ENCODE results near the gene RNF213. TPM values are rescaled to one million over a fixed set of nuclear protein-coding genes. Genes with fewer than 3 reads are reported as not detected.
A peak's percentile ranks its signal among the peaks of the same experiment; 100 is the strongest.

RNF213 gene
- total RNA-seq, 2 donors from 2014 or later, result 98.8 to 136 TPM

DNA sequence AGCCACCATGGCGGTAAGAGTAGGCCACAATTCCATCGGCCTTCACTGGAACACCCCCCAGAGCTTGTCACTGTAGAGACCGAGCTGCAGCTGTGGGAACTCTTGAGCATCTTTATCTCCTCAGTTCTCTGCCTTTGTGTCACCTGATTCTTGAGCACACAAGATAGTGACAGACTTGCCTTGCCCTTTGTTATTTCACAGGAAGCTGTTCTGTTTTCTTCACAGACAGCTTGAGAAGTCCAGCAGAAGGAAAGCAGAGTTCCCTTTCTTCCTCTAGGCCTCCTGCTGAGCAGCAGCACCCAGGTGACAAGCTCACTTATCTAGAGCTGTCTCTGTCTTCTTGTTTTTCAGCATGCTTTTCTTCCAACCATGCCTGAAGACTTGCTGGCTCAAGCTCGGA lies 115.9 kb downstream of the RNF213 start:
- no peak overlapping the region for H3K9ac ChIP-seq (ENCODE audit: extremely low read depth, low read length, poor library complexity, severe bottlenecking)
- Mint-ChIP-seq H3K4me1 (peaks cover 52% of the 10 kb centered on the region), H3K27ac (peak overlapping the region; percentile 88), H3K27me3 (ENCODE audit: insufficient read depth) (no peaks in the 10 kb centered on the region), H3K9me3 (no peaks in the 10 kb centered on the region), H3K36me3 (ENCODE audit: low read depth) (peaks cover 87% of the 10 kb centered on the region), H3K4me3 (peak overlapping the region; percentile 25)
- peaks cover 16% of the 10 kb centered on the region for H3K4me1 ChIP-seq (ENCODE audit: control insufficient read depth, insufficient read depth, low read length)
- peaks cover 83% of the 10 kb centered on the region for H3K36me3 ChIP-seq (ENCODE audit: control insufficient read depth, insufficient read depth, low read length)
- DNase-seq, result peak; percentile 87
- TF ChIP-seq, protein P1, sequence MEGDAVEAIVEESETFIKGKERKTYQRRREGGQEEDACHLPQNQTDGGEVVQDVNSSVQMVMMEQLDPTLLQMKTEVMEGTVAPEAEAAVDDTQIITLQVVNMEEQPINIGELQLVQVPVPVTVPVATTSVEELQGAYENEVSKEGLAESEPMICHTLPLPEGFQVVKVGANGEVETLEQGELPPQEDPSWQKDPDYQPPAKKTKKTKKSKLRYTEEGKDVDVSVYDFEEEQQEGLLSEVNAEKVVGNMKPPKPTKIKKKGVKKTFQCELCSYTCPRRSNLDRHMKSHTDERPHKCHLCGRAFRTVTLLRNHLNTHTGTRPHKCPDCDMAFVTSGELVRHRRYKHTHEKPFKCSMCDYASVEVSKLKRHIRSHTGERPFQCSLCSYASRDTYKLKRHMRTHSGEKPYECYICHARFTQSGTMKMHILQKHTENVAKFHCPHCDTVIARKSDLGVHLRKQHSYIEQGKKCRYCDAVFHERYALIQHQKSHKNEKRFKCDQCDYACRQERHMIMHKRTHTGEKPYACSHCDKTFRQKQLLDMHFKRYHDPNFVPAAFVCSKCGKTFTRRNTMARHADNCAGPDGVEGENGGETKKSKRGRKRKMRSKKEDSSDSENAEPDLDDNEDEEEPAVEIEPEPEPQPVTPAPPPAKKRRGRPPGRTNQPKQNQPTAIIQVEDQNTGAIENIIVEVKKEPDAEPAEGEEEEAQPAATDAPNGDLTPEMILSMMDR (conservative IDR thresholded peaks at IDR 0.05), result no peak
- peak overlapping the region; percentile 5 for H3K27ac ChIP-seq (ENCODE audit: low read depth, low read length)
- H3K9me3 ChIP-seq (ENCODE audit: control insufficient read depth, low read length), result no peaks in the 10 kb centered on the region
- peak overlapping the region; percentile 21 for H3K4me3 ChIP-seq (ENCODE audit: low read length)
- no peaks in the 10 kb centered on the region for H3K27me3 ChIP-seq (ENCODE audit: control insufficient read depth, insufficient read depth, low read length, poor library complexity, severe bottlenecking)
- 66 to 73% methylated on average over 2 to 4 of the region's 4 CpGs for WGBS, 2 experiments (ENCODE audit: insufficient coverage in 1 of 2, insufficient read length in 1 of 2)

DNA sequence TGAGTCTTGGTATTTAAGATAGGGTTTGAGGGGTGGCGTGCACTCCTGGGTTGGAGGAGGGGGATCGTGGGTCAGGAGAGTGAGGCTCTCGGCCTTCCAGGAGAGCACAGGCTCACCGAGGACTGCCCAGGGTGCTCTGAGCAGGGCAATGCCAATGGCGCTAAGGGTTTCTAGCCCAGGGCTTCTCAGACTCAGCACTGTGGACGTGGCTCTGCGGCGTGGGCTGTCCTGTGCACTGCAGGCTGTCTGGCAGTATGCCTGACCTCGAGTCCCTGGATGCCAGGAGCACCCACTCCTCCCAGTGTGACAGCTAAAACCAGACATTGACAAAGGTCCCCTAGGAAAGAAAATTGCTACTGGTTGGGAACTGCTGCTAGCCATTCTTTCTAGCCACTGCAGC lies 117.1 kb downstream of the RNF213 start:
- H3K9me3 Mint-ChIP-seq, result no peaks in the 10 kb centered on the region
- Histone ChIP-seq H3K27me3 (ENCODE audit: control insufficient read depth, insufficient read depth, low read length, poor library complexity, severe bottlenecking) (no peaks in the 10 kb centered on the region), H3K27ac (ENCODE audit: low read depth, low read length) (no peak overlapping the region), H3K4me3 (ENCODE audit: low read length) (no peak overlapping the region), H3K36me3 (ENCODE audit: control insufficient read depth, insufficient read depth, low read length) (peaks cover 79% of the 10 kb centered on the region), H3K9ac (ENCODE audit: extremely low read depth, low read length, poor library complexity, severe bottlenecking) (no peak overlapping the region), H3K4me1 (ENCODE audit: control insufficient read depth, insufficient read depth, low read length) (peaks cover 16% of the 10 kb centered on the region), H3K9me3 (ENCODE audit: control insufficient read depth, low read length) (no peaks in the 10 kb centered on the region)
- no peaks in the 10 kb centered on the region for H3K27me3 Mint-ChIP-seq (ENCODE audit: insufficient read depth)
- 95 to 97% methylated on average over 5 to 9 of the region's 9 CpGs for WGBS, 2 experiments (ENCODE audit: insufficient coverage in 1 of 2, insufficient read length in 1 of 2)
- peaks cover 52% of the 10 kb centered on the region for H3K4me1 Mint-ChIP-seq
- peaks cover 85% of the 10 kb centered on the region for H3K36me3 Mint-ChIP-seq (ENCODE audit: low read depth)
- DNase-seq, result no peak
- TF ChIP-seq, protein P1 (conservative IDR thresholded peaks at IDR 0.05), result no peak
- no peak overlapping the region for H3K4me3 Mint-ChIP-seq
- peak overlapping the region; percentile 58 for H3K27ac Mint-ChIP-seq

DNA sequence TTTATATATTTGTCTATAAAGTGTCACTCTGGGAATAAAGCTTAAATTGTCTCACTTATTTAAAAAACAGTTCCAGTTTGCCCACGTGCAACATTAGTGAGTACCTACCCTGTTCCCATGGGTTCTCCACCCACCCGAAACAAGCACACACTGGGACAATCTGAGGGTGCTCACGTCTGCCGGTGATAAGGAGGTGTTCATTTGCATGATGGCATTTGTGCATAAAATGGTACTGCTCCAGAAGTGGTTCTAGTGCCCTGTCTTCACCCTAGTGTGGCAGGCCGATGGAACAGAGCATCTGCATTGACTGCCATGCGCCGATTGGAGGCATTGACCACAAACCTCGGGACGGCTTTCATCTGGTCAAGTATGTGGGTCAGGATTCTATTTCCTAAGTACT lies 118.7 kb downstream of the RNF213 start:
- Histone ChIP-seq H3K9ac (ENCODE audit: extremely low read depth, low read length, poor library complexity, severe bottlenecking) (no peak overlapping the region), H3K4me1 (ENCODE audit: control insufficient read depth, insufficient read depth, low read length) (peaks cover 21% of the 10 kb centered on the region), H3K9me3 (ENCODE audit: control insufficient read depth, low read length) (no peaks in the 10 kb centered on the region), H3K36me3 (ENCODE audit: control insufficient read depth, insufficient read depth, low read length) (peaks cover 89% of the 10 kb centered on the region), H3K27ac (ENCODE audit: low read depth, low read length) (no peak overlapping the region), H3K4me3 (ENCODE audit: low read length) (no peak overlapping the region), H3K27me3 (ENCODE audit: control insufficient read depth, insufficient read depth, low read length, poor library complexity, severe bottlenecking) (no peaks in the 10 kb centered on the region)
- Mint-ChIP-seq H3K4me1 (peaks cover 58% of the 10 kb centered on the region), H3K27ac (no peak overlapping the region), H3K27me3 (ENCODE audit: insufficient read depth) (no peaks in the 10 kb centered on the region), H3K9me3 (no peaks in the 10 kb centered on the region), H3K36me3 (ENCODE audit: low read depth) (peaks cover 90% of the 10 kb centered on the region), H3K4me3 (no peak overlapping the region)
- 96 to 100% methylated on average over 6 to 9 of the region's 9 CpGs for WGBS, 2 experiments (ENCODE audit: insufficient coverage in 1 of 2, insufficient read length in 1 of 2)
- TF ChIP-seq, protein P1 (conservative IDR thresholded peaks at IDR 0.05), result no peak
- DNase-seq, result no peak
